MM.1S (cell line): ENCODE results near the gene DNLZ.

Experiments
- DNase-seq: peaks from one replicate; pipeline ENCODE4 v3.0.0-alpha.2; 2015
- H2AFZ ChIP-seq: fragments of 300-600 bp; sonication (generic); 2 replicates; pipeline ENCODE4 v1.6.0; 2016; ENCODE audit warnings: antibody characterized with exemption, low read length
- H3F3A ChIP-seq: fragments of 300-600 bp; sonication (generic); 2 replicates; pipeline ENCODE4 v1.6.1; 2016; ENCODE audit warnings: mild to moderate bottlenecking, antibody characterized with exemption, low read length, moderate library complexity, mixed read lengths; ENCODE audit not compliant: insufficient read depth
- H3K27ac ChIP-seq: fragments of 300-600 bp; sonication (generic); 2 replicates; pipeline ENCODE4 v1.5.1; 2016; ENCODE audit warnings: mild to moderate bottlenecking, low read length
- H3K27me3 ChIP-seq: fragments of 300-600 bp; sonication (generic); replicated peaks from 2 replicates; pipeline ENCODE4 v1.6.0; 2016; ENCODE audit warnings: low read length; ENCODE audit not compliant: insufficient read depth
- H3K36me3 ChIP-seq: fragments of 300-600 bp; sonication (generic); replicated peaks from 2 replicates; pipeline ENCODE4 v1.6.1; 2016; ENCODE audit warnings: mild to moderate bottlenecking, low read length, mixed read lengths; ENCODE audit not compliant: insufficient read depth
- H3K4me1 ChIP-seq: fragments of 300-600 bp; sonication (generic); 2 replicates; pipeline ENCODE4 v1.6.1; 2016; ENCODE audit warnings: low read length, mixed read lengths
- H3K4me2 ChIP-seq: fragments of 300-600 bp; sonication (generic); 2 replicates; pipeline ENCODE4 v1.6.0; 2016; ENCODE audit warnings: low read depth, low read length
- H3K4me3 ChIP-seq: fragments of 300-600 bp; sonication (generic); 2 replicates; pipeline ENCODE4 v1.5.1; 2016; ENCODE audit warnings: low read length, mixed read lengths
- H3K79me2 ChIP-seq: fragments of 300-600 bp; sonication (generic); 2 replicates; pipeline ENCODE4 v1.6.1; 2016; ENCODE audit warnings: mixed run types, low read length, mixed read lengths
- H3K9ac ChIP-seq: fragments of 300-600 bp; sonication (generic); 2 replicates; pipeline ENCODE4 v1.6.1; 2016; ENCODE audit warnings: low read length, mixed read lengths
- H3K9me2 ChIP-seq: fragments of 300-600 bp; sonication (generic); replicated peaks from 2 replicates; pipeline ENCODE4 v1.6.1; 2016; ENCODE audit warnings: mild to moderate bottlenecking, low read length, mixed read lengths; ENCODE audit not compliant: insufficient read depth
- H3K9me3 ChIP-seq: fragments of 300-600 bp; sonication (generic); replicated peaks from 2 replicates; pipeline ENCODE4 v1.6.1; 2016; ENCODE audit warnings: mild to moderate bottlenecking, low read length, mixed read lengths; ENCODE audit not compliant: insufficient read depth
- H4K20me1 ChIP-seq: fragments of 300-600 bp; sonication (generic); 2 replicates; pipeline ENCODE4 v1.6.1; 2016; ENCODE audit warnings: mild to moderate bottlenecking, low read length, moderate library complexity, mixed read lengths; ENCODE audit not compliant: insufficient read depth
- CTCF ChIP-seq: fragments of 300-600 bp; sonication (generic); IDR thresholded peaks from 2 replicates; pipeline ENCODE4 v1.5.1; 2016; ENCODE audit warnings: antibody characterized with exemption, low read length, mixed read lengths
- EZH2 ChIP-seq: fragments of 300-600 bp; sonication (generic); optimal IDR thresholded peaks from 2 replicates; pipeline ENCODE3; 2017; ENCODE audit warnings: low read depth, mild to moderate bottlenecking, antibody characterized with exemption, low read length, mixed read lengths
- EZH2phosphoT487 ChIP-seq: fragments of 300-600 bp; sonication (generic); IDR thresholded peaks from 2 replicates; pipeline ENCODE4 v1.6.1; 2018; ENCODE audit warnings: antibody characterized with exemption, low read length

The DNLZ gene

GRCh38 chr9:136374183-136374575 is 10.6 kb upstream of the DNLZ start:
- Histone ChIP-seq H3K79me2 (no peaks in the 10 kb centered on the region), H3K27me3 (peaks cover 24% of the 10 kb centered on the region), H3K27ac (no peak overlapping the region), H3K4me1 (no peaks in the 10 kb centered on the region), H3K9me3 (no peaks in the 10 kb centered on the region), H4K20me1 (no peaks in the 10 kb centered on the region), H3K9ac (no peak overlapping the region), H3F3A (no peaks in the 10 kb centered on the region), H3K4me2 (no peak overlapping the region), H3K4me3 (no peak overlapping the region), H3K9me2 (no peaks in the 10 kb centered on the region), H3K36me3 (no peaks in the 10 kb centered on the region), H2AFZ (no peak overlapping the region)
- TF ChIP-seq EZH2phosphoT487 (no peak), EZH2 (no peak), CTCF (no peak)
- DNase-seq: no peak

GRCh38 chr9:136373300-136374182 is 10.0 kb upstream of the DNLZ start, which contains the start of gene CARD9:
Gene CARD9 (minus strand): TSS chr9:136373669. CDS start chr9:136372078, 1,591 bp downstream.
- H3K79me2 ChIP-seq: no peaks in the 10 kb centered on the region
- TF ChIP-seq CTCF (no peak), EZH2 (no peak), EZH2phosphoT487 (no peak)
- no peaks in the 10 kb centered on the region for H3F3A ChIP-seq
- no peak within 1 kb of the TSS for H3K4me2 ChIP-seq
- no peaks in the 10 kb centered on the region for H3K9me3 ChIP-seq
- H3K9me2 ChIP-seq: no peaks in the 10 kb centered on the region
- no peak within 1 kb of the TSS for H2AFZ ChIP-seq
- H3K4me1 ChIP-seq: no peaks in the 10 kb centered on the region
- no peak within 1 kb of the TSS for H3K27ac ChIP-seq
- no peaks in the 10 kb centered on the region for H3K36me3 ChIP-seq
- H3K27me3 ChIP-seq: peaks cover 28% of the 10 kb centered on the region
- DNase-seq: no peak
- H3K9ac ChIP-seq: no peak within 1 kb of the TSS
- no peaks in the 10 kb centered on the region for H4K20me1 ChIP-seq
- H3K4me3 ChIP-seq: no peak within 1 kb of the TSS

GRCh38 chr9:136372561-136373299 is 9.2 kb upstream of the DNLZ start:
- Histone ChIP-seq H3K36me3 (no peaks in the 10 kb centered on the region), H3K27ac (no peak overlapping the region), H2AFZ (no peak overlapping the region), H3K4me2 (no peak overlapping the region), H3K9me3 (no peaks in the 10 kb centered on the region), H3F3A (no peaks in the 10 kb centered on the region), H3K9me2 (no peaks in the 10 kb centered on the region), H4K20me1 (no peaks in the 10 kb centered on the region), H3K27me3 (peaks cover 35% of the 10 kb centered on the region), H3K4me1 (no peaks in the 10 kb centered on the region), H3K79me2 (no peaks in the 10 kb centered on the region), H3K4me3 (no peak overlapping the region), H3K9ac (no peak overlapping the region)
- DNase-seq: no peak
- no peak for TF ChIP-seq CTCF
- no peak for TF ChIP-seq EZH2
- no peak for TF ChIP-seq EZH2phosphoT487
